WTC11 (cell line): ENCODE measurements around the gene TEX12.
A peak's percentile ranks its signal among the peaks of the same experiment; 100 is the strongest.

Experiments used
- CTCF ChIP-seq: fragments of 200-600 bp; IDR thresholded peaks from 2 replicates; pipeline ENCODE4 v1.8.0; 2022; ENCODE audit warnings: antibody characterized with exemption
- ESRRA ChIP-seq: sonication (generic); formaldehyde crosslinking; IDR thresholded peaks from 2 replicates; pipeline ENCODE4 v1.8.1; 2022; ENCODE audit warnings: mild to moderate bottlenecking, missing genetic modification reagents, borderline replicate concordance
- KAT7 ChIP-seq: sonication (generic); formaldehyde crosslinking; IDR thresholded peaks from 2 replicates; pipeline ENCODE4 v1.8.1; 2023; ENCODE audit warnings: missing genetic modification reagents, mild to moderate bottlenecking, borderline replicate concordance
- SMAD3 ChIP-seq: sonication (generic); formaldehyde crosslinking; IDR thresholded peaks from 2 replicates; pipeline ENCODE4 v1.8.0; 2022; ENCODE audit warnings: missing genetic modification reagents, mild to moderate bottlenecking, borderline replicate concordance
- ZNF121 ChIP-seq: sonication (generic); formaldehyde crosslinking; IDR thresholded peaks from 2 replicates; pipeline ENCODE4 v1.8.0; 2023; ENCODE audit warnings: missing genetic modification reagents
- ZNF138 ChIP-seq: sonication (generic); formaldehyde crosslinking; conservative IDR thresholded peaks from 2 replicates; pipeline ENCODE4 v1.8.1; 2022; ENCODE audit warnings: mild to moderate bottlenecking, moderate library complexity, missing genetic modification reagents
- TF ChIP-seq, protein P1 (sequence below): sonication (generic); formaldehyde crosslinking; IDR thresholded peaks from 2 replicates; pipeline ENCODE4 v1.8.1; 2023; ENCODE audit warnings: mild to moderate bottlenecking, missing genetic modification reagents, moderate library complexity
- TF ChIP-seq, protein P2 (sequence below): sonication (generic); formaldehyde crosslinking; conservative IDR thresholded peaks from 2 replicates; pipeline ENCODE4 v1.8.1; 2023; ENCODE audit warnings: mild to moderate bottlenecking, low read depth, missing genetic modification reagents, moderate library complexity
- TF ChIP-seq, protein P3 (sequence below): fragments of 250-450 bp; sonication (Bioruptor Pico); IDR thresholded peaks from 2 replicates; pipeline ENCODE4 v2.1.2; 2022; ENCODE audit warnings: mild to moderate bottlenecking, moderate library complexity
- TF ChIP-seq, protein P4 (sequence below): sonication (generic); formaldehyde crosslinking; IDR thresholded peaks from 2 replicates; pipeline ENCODE4 v1.8.1; 2022; ENCODE audit warnings: low read depth, mild to moderate bottlenecking, moderate library complexity, missing genetic modification reagents, borderline replicate concordance

DNA sequence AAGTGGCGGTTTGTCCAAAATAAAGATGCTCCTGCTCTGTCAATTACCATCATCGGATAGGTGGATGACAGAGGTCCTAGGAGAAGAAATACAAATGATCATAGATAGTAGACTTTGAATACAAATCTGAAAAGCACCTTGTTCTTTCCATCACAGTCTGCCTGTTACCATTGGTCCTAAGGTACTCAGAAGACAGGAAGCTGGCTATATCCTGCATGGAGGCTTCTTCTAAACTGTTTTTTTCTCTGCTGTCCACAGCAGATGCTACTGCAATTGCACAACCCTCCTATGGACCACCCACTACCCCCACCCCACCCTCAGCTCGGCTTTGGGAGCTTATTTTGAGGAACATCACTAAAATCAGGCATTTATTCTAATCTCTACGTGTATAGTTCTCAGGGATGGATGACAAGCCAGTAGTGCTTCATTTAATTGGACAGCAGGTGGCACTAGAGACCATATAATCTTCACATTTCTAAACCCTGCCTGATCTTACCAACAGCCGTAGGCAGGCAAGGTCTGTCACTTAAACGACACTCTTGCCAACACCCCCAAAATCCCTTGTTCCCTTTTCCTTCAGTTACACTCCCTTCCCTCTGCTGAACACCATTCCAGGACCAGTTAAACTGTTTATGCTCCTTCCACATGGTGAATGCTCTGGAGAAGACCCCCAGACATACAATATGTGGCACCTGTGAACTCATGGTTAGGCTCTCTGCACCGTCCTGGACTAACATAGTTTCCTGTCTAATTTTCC, 52.5 kb downstream of the TEX12 start:
- no peak for TF ChIP-seq SMAD3
- peak; percentile 54; the same call in 1 of the 2 replicates for TF ChIP-seq CTCF
- TF ChIP-seq ZNF121 = no peak
- TF ChIP-seq KAT7 (CRISPR knock-in tag) = no peak
- TF ChIP-seq, protein P1, sequence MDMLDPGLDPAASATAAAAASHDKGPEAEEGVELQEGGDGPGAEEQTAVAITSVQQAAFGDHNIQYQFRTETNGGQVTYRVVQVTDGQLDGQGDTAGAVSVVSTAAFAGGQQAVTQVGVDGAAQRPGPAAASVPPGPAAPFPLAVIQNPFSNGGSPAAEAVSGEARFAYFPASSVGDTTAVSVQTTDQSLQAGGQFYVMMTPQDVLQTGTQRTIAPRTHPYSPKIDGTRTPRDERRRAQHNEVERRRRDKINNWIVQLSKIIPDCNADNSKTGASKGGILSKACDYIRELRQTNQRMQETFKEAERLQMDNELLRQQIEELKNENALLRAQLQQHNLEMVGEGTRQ (CRISPR knock-in tag) = no peak
- TF ChIP-seq, protein P2, sequence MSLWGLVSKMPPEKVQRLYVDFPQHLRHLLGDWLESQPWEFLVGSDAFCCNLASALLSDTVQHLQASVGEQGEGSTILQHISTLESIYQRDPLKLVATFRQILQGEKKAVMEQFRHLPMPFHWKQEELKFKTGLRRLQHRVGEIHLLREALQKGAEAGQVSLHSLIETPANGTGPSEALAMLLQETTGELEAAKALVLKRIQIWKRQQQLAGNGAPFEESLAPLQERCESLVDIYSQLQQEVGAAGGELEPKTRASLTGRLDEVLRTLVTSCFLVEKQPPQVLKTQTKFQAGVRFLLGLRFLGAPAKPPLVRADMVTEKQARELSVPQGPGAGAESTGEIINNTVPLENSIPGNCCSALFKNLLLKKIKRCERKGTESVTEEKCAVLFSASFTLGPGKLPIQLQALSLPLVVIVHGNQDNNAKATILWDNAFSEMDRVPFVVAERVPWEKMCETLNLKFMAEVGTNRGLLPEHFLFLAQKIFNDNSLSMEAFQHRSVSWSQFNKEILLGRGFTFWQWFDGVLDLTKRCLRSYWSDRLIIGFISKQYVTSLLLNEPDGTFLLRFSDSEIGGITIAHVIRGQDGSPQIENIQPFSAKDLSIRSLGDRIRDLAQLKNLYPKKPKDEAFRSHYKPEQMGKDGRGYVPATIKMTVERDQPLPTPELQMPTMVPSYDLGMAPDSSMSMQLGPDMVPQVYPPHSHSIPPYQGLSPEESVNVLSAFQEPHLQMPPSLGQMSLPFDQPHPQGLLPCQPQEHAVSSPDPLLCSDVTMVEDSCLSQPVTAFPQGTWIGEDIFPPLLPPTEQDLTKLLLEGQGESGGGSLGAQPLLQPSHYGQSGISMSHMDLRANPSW (CRISPR knock-in tag) = no peak
- TF ChIP-seq, protein P3, sequence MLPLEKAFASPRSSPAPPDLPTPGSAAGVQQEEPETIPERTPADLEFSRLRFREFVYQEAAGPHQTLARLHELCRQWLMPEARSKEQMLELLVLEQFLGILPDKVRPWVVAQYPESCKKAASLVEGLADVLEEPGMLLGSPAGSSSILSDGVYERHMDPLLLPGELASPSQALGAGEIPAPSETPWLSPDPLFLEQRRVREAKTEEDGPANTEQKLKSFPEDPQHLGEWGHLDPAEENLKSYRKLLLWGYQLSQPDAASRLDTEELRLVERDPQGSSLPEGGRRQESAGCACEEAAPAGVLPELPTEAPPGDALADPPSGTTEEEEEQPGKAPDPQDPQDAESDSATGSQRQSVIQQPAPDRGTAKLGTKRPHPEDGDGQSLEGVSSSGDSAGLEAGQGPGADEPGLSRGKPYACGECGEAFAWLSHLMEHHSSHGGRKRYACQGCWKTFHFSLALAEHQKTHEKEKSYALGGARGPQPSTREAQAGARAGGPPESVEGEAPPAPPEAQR (CRISPR knock-in tag) = no peak
- no peak for TF ChIP-seq ESRRA (CRISPR knock-in tag)
- TF ChIP-seq, protein P4, sequence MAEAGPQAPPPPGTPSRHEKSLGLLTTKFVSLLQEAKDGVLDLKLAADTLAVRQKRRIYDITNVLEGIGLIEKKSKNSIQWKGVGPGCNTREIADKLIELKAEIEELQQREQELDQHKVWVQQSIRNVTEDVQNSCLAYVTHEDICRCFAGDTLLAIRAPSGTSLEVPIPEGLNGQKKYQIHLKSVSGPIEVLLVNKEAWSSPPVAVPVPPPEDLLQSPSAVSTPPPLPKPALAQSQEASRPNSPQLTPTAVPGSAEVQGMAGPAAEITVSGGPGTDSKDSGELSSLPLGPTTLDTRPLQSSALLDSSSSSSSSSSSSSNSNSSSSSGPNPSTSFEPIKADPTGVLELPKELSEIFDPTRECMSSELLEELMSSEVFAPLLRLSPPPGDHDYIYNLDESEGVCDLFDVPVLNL (CRISPR knock-in tag) = no peak
- TF ChIP-seq ZNF138 (CRISPR knock-in tag) = no peak
